GM10847 (cell line): ENCODE results near the gene BBX.

Experiments used
- POLR2A ChIP-seq: IDR thresholded peaks from 2 replicates; pipeline ENCODE4 v1.6.1; 2011; ENCODE audit not compliant: insufficient read length; ENCODE audit errors: extremely low read depth

The BBX gene

GRCh38 chr3:107676469-107677309 lies 153.9 kb downstream of the BBX start:
- no peak for TF ChIP-seq POLR2A

GRCh38 chr3:107679921-107680320 lies 157.2 kb downstream of the BBX start:
- no peak for TF ChIP-seq POLR2A

DNA sequence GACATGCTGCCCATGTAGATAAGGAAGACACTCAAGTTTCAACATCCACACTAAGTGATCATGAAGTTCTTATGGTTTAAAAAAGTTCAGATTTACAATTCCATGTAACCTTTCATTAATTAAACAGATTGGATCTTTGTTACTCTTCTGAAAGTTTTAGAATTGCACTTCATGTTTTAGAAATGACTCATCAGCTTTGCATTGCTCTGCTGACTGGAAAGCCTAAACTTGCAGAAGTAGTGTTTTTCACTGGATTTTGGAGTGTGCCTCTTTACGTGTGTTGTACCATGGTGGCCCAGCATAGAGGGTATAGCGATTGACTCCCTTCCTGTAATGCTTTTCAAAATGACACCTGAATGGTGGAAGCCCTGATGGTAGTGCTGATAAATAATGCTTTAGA lies 157.9 kb downstream of the BBX start:
- no peak for TF ChIP-seq POLR2A

GRCh38 chr3:107681396-107681795 lies 158.6 kb downstream of the BBX start:
- no peak for TF ChIP-seq POLR2A

- no peak for TF ChIP-seq POLR2A
These were observed 159.8 kb downstream of the BBX start for GRCh38 chr3:107682580-107682979.

DNA sequence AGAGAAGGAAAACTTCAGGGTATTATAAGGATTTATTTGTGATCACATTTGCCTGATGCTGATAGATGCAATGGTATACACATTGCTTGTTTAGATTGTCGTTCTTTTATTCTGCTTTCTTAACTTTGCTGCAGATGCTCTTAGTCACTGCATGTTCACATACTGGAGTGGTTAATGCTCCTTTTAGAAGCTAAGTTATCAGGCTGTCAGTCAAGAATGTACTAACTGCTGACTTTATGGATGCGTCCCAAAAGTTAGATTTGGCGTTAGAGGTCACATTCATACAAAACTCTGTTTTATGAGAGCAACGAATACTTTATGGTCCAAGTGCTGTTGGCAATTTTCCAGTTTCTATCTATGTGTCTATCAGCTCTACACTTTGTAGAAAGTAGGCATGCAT lies 160.7 kb downstream of the BBX start:
- TF ChIP-seq POLR2A: no peak

GRCh38 chr3:107684431-107684925 lies 161.7 kb downstream of the BBX start:
- no peak for TF ChIP-seq POLR2A

GRCh38 chr3:107685383-107685782 lies 162.6 kb downstream of the BBX start:
- TF ChIP-seq POLR2A: no peak

DNA sequence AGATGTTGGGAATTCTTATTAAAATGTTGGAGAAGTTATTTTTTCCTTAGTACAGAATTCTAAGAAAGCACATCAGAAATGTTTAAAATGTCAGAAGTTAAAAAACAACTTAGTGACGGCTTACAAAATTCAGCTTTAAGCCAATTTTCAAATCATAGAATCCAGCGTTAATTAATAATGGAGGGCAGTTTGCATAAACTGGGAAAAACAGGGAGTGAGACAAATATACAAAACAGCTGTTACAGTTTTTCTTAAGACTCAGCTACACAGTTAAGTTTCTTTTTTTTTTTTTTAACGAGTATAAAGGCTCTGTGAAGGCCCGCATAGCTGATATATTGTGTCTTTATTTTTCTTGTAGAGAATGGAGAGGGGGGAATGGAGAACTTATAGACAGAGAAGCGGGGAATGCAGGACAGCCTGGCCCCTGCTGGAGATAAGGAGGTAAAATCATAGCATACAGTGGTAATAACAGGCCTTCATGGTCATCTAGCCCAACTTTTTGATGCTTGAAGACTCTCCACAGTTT lies 164.4 kb downstream of the BBX start:
- TF ChIP-seq POLR2A: no peak

DNA sequence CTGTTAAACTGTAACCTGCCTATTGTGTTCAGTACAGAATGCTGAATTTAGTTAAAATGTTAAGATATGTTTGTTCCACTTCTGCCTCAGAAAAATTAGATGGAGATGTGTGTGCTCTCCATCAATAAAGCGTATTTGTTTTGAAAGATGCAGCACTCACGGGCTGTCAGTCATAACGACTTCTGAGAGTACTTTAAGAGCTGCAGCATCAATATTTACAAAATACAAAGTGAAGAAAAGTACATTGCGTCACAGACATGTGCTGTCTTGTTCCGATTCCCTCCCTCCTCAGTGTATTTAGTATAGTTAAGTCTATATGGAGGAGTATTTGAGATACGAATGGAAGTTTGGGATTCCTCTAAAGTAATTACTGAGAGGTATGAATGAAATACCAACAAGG lies 166.6 kb downstream of the BBX start:
- TF ChIP-seq POLR2A: no peak

- no peak for TF ChIP-seq POLR2A
These were observed 167.9 kb downstream of the BBX start for GRCh38 chr3:107690522-107691138.

DNA sequence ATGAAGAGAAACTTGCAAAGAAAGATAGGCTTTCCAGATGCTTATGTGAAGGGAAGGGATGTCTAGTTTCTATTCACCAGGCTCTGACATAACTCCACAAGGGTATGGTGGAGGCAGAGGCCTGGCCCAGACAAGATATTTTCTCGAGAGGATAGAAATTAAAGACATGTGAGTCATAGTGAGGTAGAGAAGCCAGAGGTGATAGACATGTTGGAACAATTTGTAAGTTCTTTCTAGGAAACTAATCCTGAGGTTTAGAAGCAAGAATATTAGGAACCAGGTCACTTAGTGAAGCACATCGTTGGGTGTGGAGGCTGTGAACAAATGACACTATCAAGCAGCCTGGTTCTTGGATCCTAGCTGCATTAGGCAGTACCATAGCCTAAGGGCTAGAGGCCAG lies 176.9 kb downstream of the BBX start:
- no peak for TF ChIP-seq POLR2A

DNA sequence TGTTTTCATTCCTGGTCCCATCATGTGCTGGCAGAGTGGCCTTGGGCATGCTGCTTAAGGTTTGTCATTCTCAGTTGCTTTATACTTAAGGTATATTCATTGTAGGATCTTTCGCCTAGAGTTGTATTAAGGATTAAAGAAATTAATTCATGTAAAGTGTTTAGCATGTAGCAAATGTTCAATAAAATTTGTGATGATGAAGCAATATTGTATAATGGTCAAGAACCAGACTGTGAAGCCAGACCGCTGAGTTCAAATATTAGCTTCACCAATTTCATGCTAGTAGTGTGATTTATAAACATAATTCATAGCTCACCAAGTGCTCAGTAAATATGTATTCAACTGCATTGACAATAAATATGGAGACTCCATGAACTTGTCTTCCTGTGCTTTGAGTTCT lies 178.5 kb downstream of the BBX start:
- no peak for TF ChIP-seq POLR2A

DNA sequence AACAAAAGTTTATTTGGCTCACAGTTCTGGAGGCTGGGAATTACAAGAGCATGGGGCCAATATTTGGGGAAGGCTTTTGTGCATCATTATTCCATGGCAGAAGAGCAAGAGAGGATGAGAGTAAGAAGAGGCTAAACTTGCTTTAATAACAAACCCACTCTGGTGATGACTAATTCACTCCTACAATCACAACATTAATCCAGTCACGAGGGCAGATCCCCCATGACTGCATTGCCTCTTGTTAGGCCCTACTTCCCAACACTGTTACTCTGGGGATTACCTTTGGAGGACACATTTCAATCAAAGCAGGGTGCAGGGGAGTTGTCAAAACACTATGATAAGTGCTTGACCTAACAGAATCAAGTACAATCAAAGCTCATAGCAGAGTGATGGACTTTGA lies 181.7 kb downstream of the BBX start:
- TF ChIP-seq POLR2A: no peak

DNA sequence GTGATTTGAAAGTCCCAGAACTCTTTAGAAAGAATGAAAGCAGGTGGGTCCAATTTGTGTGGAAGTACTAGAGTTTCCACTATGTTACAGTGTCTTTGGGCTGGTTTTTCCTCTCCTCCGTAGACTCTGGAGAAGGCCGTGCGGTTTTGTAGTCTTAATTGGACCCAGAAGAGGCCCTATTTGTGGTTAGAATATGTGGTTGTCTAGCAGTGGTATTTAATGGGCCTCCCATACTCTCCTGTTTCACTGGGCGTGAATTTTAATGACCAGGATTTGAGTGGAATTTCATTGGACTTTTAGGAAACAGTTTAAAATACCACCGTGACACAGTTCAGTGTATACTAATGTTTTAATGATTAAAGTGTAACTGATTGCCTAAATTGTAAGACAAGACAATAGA lies 182.3 kb downstream of the BBX start:
- no peak for TF ChIP-seq POLR2A

DNA sequence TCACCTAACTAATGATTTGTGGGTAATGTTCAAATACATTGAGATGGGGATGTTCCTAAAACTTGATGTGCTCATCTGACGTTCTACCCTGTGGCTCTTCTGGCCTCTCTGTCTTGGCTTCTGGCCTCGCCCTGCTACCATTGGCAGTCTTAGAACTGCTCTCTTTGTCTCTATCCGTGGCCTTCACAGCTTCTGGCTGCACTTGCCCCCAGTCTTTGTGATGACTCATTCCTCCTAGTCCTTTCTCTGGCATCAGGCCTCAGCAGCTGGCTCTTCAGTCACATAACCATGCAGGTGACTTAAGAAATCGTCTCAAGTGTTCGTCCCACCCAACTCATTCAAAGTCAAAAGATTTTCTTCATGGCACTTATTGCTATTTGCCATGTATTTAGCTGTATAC lies 188.1 kb downstream of the BBX start:
- TF ChIP-seq POLR2A: no peak

DNA sequence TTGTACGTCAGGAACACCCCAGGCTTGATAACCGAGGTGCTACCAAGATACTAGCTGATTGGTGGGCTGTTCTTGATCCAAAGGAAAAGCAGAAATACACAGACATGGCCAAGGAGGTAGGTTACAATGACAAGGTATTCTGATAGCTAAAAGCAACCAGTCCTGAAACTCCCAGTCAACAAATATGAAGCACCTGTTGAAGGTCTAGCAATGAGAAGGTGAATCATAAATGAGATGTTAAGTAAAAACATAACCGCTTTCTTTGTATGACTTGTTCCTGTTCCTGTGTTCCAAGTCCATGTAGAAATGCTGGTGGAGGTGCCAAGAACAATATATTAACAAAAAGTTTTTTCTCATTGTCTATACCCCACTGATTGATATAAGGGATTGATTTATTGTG lies 194.0 kb downstream of the BBX start:
- TF ChIP-seq POLR2A: no peak

GRCh38 chr3:107718547-107718946 lies 195.8 kb downstream of the BBX start:
- TF ChIP-seq POLR2A: no peak
